ENCODE results near the gene MACROD2. TPM values are rescaled to one million over a fixed set of nuclear protein-coding genes. Genes with fewer than 3 reads are reported as not detected.

The MACROD2 gene
- total RNA-seq, 4 donors from 2014 or later, result 4.0 to 14.1 (median 10.4) TPM

GRCh38 chr20:15287329-15287728 is 1292.0 kb downstream of the MACROD2 start:
- peaks cover 0 to 2% (median 0%) of the 10 kb centered on the region in 4 donors for H3K9me3 ChIP-seq
- no peaks in the 10 kb centered on the region for H3K4me1 ChIP-seq
- no peaks in the 10 kb centered on the region for H3K36me3 ChIP-seq
- no peak for DNase-seq (ENCODE audit: low spot score in 2 of 2)
- 71 to 77% methylated on average over 5 of the region's 5 CpGs for WGBS, 2 donors
- H3K27me3 ChIP-seq, result no peaks in the 10 kb centered on the region
- H3K27ac ChIP-seq, result no peak overlapping the region
- TF ChIP-seq EP300 (IDR thresholded peaks at IDR 0.05), result no peak
- TF ChIP-seq POLR2A (IDR thresholded peaks at IDR 0.05), result no peak
- TF ChIP-seq CTCF (IDR thresholded peaks at IDR 0.05), result no peak
- no peak overlapping the region for H3K4me3 ChIP-seq

GRCh38 chr20:15288106-15288505 is 1292.8 kb downstream of the MACROD2 start:
- DNase-seq (ENCODE audit: low spot score in 2 of 2), result no peak
- Histone ChIP-seq H3K4me3 (no peak overlapping the region), H3K27me3 (no peaks in the 10 kb centered on the region), H3K4me1 (no peaks in the 10 kb centered on the region), H3K36me3 (no peaks in the 10 kb centered on the region), H3K9me3 (no peaks in the 10 kb centered on the region), H3K27ac (no peak overlapping the region)
- TF ChIP-seq POLR2A (IDR thresholded peaks at IDR 0.05) (no peak), EP300 (IDR thresholded peaks at IDR 0.05) (no peak)
- WGBS, 2 donors, result 90 to 96% methylated on average over 3 of the region's 3 CpGs

DNA sequence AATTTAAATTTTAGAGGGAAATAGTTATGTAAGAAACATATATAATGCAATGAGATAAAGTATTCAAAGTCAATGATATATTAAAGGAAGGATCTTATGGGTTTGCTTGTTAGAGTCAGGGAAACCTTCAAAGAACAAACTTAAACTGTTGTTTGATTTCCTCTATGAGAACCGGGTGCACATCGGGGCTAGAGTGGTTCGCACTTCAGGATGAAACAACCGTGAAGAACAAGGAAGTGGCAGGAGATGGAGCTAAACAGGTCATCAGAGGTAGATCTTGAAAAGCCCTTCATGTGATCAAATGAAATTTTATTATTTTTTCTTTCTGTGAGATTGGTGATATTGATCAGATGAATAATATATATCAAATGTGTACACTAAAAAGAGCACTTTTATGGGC is 1294.0 kb downstream of the MACROD2 start:
- 68 to 70% methylated on average over 4 of the region's 4 CpGs for WGBS, 2 donors
- Histone ChIP-seq H3K4me3 (no peak overlapping the region), H3K36me3 (no peaks in the 10 kb centered on the region), H3K27me3 (no peaks in the 10 kb centered on the region), H3K27ac (no peak overlapping the region), H3K4me1 (no peaks in the 10 kb centered on the region), H3K9me3 (no peaks in the 10 kb centered on the region)
- TF ChIP-seq EP300 (IDR thresholded peaks at IDR 0.05), result no peak
- no peak for TF ChIP-seq CTCF (IDR thresholded peaks at IDR 0.05)
- no peak for TF ChIP-seq POLR2A (IDR thresholded peaks at IDR 0.05)
- no peak for DNase-seq (ENCODE audit: low spot score in 2 of 2)

GRCh38 chr20:15292405-15292804 is 1297.1 kb downstream of the MACROD2 start:
- DNase-seq (ENCODE audit: low spot score in 2 of 2), result no peak
- Histone ChIP-seq H3K4me1 (no peaks in the 10 kb centered on the region), H3K27me3 (no peaks in the 10 kb centered on the region), H3K4me3 (no peak overlapping the region), H3K9me3 (no peaks in the 10 kb centered on the region), H3K27ac (no peak overlapping the region), H3K36me3 (no peaks in the 10 kb centered on the region)
- 54 to 59% methylated on average over 4 of the region's 4 CpGs for WGBS, 2 donors
- TF ChIP-seq EP300 (IDR thresholded peaks at IDR 0.05), result no peak
- no peak for TF ChIP-seq POLR2A (IDR thresholded peaks at IDR 0.05)
- no peak for TF ChIP-seq CTCF (IDR thresholded peaks at IDR 0.05)

- Histone ChIP-seq H3K4me3 (no peak overlapping the region), H3K4me1 (no peaks in the 10 kb centered on the region), H3K27ac (no peak overlapping the region), H3K27me3 (no peaks in the 10 kb centered on the region), H3K9me3 (no peaks in the 10 kb centered on the region), H3K36me3 (no peaks in the 10 kb centered on the region)
- no peak for DNase-seq (ENCODE audit: low spot score in 2 of 2)
- TF ChIP-seq POLR2A (IDR thresholded peaks at IDR 0.05) (no peak), EP300 (IDR thresholded peaks at IDR 0.05) (no peak)
Measured at GRCh38 chr20:15296422-15296821, 1301.1 kb downstream of the MACROD2 start.

- DNase-seq (ENCODE audit: low spot score in 2 of 2), result no peak
- TF ChIP-seq EP300 (IDR thresholded peaks at IDR 0.05), result no peak
- no peak for TF ChIP-seq CTCF (IDR thresholded peaks at IDR 0.05)
- no peak for TF ChIP-seq POLR2A (IDR thresholded peaks at IDR 0.05)
- WGBS, 2 donors, result 64 to 75% methylated on average over 5 of the region's 5 CpGs
- Histone ChIP-seq H3K9me3 (no peaks in the 10 kb centered on the region), H3K27ac (no peak overlapping the region), H3K4me1 (no peaks in the 10 kb centered on the region), H3K36me3 (no peaks in the 10 kb centered on the region), H3K27me3 (no peaks in the 10 kb centered on the region), H3K4me3 (no peak overlapping the region)
Measured at GRCh38 chr20:15297059-15297875, 1302.0 kb downstream of the MACROD2 start.

Measured in tibial nerve (tissue), 4 donors.